Posterior vena cava (tissue), 2 donors: ENCODE results near the gene B3GNT9. TPM values are rescaled to one million over a fixed set of nuclear protein-coding genes. Genes with fewer than 3 reads are reported as not detected.

Experiments used
- DNase-seq: peaks from one replicate; pipeline ENCODE4 v3.0.0-alpha.2; 2020; ENCODE audit warnings: low spot score
- intact Hi-C, 2 donors: fragments of 100-400 bp; cut with DNase I; formaldehyde crosslinking; loops; one replicate each; pipeline versions ENCODE4 v1.14.1 to v1.14.2; 2022 to 2023
- long read RNA-seq, 2 donors: library from polyadenylated mRNA; unstranded; transcript quantifications; one replicate each; pipeline ENCODE4 v2.0.0, GENCODE V29; 2020 to 2021
- total RNA-seq, 2 donors: library from RNA; stranded (reverse); fragmentation: NEBNext Ultra II Directional; extraction: Animal tissue kit (Norgen Biotek cat#: 25700); gene quantifications; one replicate each; pipeline ENCODE4 v1.2.1, GENCODE V29; 2021
- donor health status: DM: yes; HTN: yes; CAD: no.
- donor health status: DM: yes; HTN: yes; CAD: no.

Gene B3GNT9
- 10 to 100 TPM; 13.0 to 22.0 TPM for total RNA-seq
- long read RNA-seq, donor 1, partial matches to known transcripts = 0 of 11 reads
- long read RNA-seq, donor 1, other reads (novel, unspliced or antisense) = 7 of 11 reads
- long read RNA-seq, donor 2, partial matches to known transcripts = 0 of 6 reads
- long read RNA-seq, donor 2, other reads (novel, unspliced or antisense) = 6 of 6 reads

- intact Hi-C loops = no loop called here
Observed at GRCh38 chr16:67150833-67151396, at the start of gene B3GNT9. Gene B3GNT9, minus strand, starts transcription at chr16:67150998. Its CDS starts 513 bp downstream, at chr16:67150485.

GRCh38 chr16:67200491-67200890, 49.7 kb upstream of the B3GNT9 start:
- no peak for DNase-seq
- intact Hi-C loops = no loop called here

More at GRCh38 chr16:67150833-67151396, at the start of gene B3GNT9:
- DNase-seq = peak; percentile 93

GRCh38 chr16:67199808-67200198, 49.0 kb upstream of the B3GNT9 start:
- intact Hi-C loops = no loop called here
- no peak for DNase-seq

GRCh38 chr16:67199011-67199807, 48.4 kb upstream of the B3GNT9 start, which contains the start of gene ELMO3:
Gene ELMO3, plus strand, starts transcription at chr16:67199131. Its CDS starts 196 bp downstream, at chr16:67199327.
- DNase-seq = no peak
- intact Hi-C loops = no loop called here

- intact Hi-C loops = no loop called here
- DNase-seq = no peak
Observed at GRCh38 chr16:67198238-67198734, 47.5 kb upstream of the B3GNT9 start.

- no peak for DNase-seq
- intact Hi-C loops = no loop called here
Observed at GRCh38 chr16:67197704-67198103, 46.9 kb upstream of the B3GNT9 start.

GRCh38 chr16:67196881-67197280, 46.1 kb upstream of the B3GNT9 start:
- no peak for DNase-seq
- intact Hi-C loops = no loop called here

- intact Hi-C loops = no loop called here
- DNase-seq = no peak
Observed at GRCh38 chr16:67195676-67196075, 44.9 kb upstream of the B3GNT9 start.

- intact Hi-C loops = no loop called here
- no peak for DNase-seq
Observed at GRCh38 chr16:67194260-67194659, 43.5 kb upstream of the B3GNT9 start.

GRCh38 chr16:67193536-67193935, 42.7 kb upstream of the B3GNT9 start:
- no peak for DNase-seq
- intact Hi-C loops = no loop called here

- DNase-seq = no peak
Observed at GRCh38 chr16:67192781-67193361, 42.1 kb upstream of the B3GNT9 start.

GRCh38 chr16:67191995-67192681, 41.3 kb upstream of the B3GNT9 start, which contains the start of gene E2F4:
Gene E2F4, plus strand, starts transcription at chr16:67192155. Its CDS starts 73 bp downstream, at chr16:67192228.
- DNase-seq = peak; percentile 98
- intact Hi-C loops = no loop called here

More at GRCh38 chr16:67192781-67193361, 42.1 kb upstream of the B3GNT9 start:
- intact Hi-C loops = no loop called here

GRCh38 chr16:67191411-67191994, 40.7 kb upstream of the B3GNT9 start:
- DNase-seq = no peak
- intact Hi-C loops = no loop called here

- no peak for DNase-seq
- intact Hi-C loops = no loop called here
Observed at GRCh38 chr16:67190448-67191399, 39.9 kb upstream of the B3GNT9 start.

- intact Hi-C loops = no loop called here
Observed at GRCh38 chr16:67190041-67190440, 39.2 kb upstream of the B3GNT9 start, which contains the start of gene EXOC3L1. Gene EXOC3L1, minus strand, starts transcription at chr16:67190136. Its CDS starts 460 bp downstream, at chr16:67189676.

GRCh38 chr16:67188798-67189197, 38.0 kb upstream of the B3GNT9 start:
- DNase-seq = no peak
- intact Hi-C loops = loop anchor here in 1 of 2 donors (10.0 kb wide), 1 partner anchor 214 kb away; no protein-coding TSS in a partner anchor

More at GRCh38 chr16:67190041-67190440, 39.2 kb upstream of the B3GNT9 start, which contains the start of gene EXOC3L1:
- DNase-seq = no peak

- intact Hi-C loops = loop anchor here in 1 of 2 donors (10.0 kb wide), 1 partner anchor 214 kb away; no protein-coding TSS in a partner anchor
- DNase-seq = no peak
Observed at GRCh38 chr16:67188323-67188722, 37.5 kb upstream of the B3GNT9 start.
